ENCODE data around the gene SMAD2.

SMAD2 gene

DNA sequence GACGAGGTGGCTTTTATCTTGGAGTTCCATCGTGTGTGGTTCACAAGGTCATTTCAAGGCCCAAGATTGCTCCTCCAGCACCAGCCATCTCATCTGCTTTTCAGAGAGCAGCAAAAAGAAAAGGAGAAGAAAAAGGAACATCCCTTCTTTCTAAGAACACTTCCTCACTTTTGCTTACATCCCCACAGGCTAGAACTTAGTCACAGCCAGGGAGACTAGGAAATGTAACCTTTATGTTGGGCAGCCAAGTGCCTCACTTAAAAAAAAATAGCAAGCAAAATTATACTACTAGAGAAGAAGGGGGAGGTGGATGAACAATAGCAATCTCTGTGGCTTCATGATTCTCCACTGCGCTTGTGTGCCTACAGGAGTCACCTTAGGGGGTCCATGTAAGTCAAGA, 141.8 kb downstream of the SMAD2 start:
- no peak overlapping the region for H4K8ac ChIP-seq (ENCODE audit: low read depth, low read length)
- H3K9me3 ChIP-seq (replicated peaks in 1 of 2; ENCODE audit: control insufficient read depth in 2 of 2, insufficient read depth in 1 of 2, low read depth in 1 of 2, low read length in 2 of 2), result peaks cover 0 to 2% of the 10 kb centered on the region in 2 donors
- no peak for DNase-seq (ENCODE audit: low spot score)
- H2BK12ac ChIP-seq (ENCODE audit: low read length), result no peak overlapping the region
- H3K36me3 ChIP-seq (replicated peaks in 1 of 2; ENCODE audit: control insufficient read depth in 2 of 2, insufficient read depth in 2 of 2, low read length in 2 of 2), result no peaks in the 10 kb centered on the region
- no peak overlapping the region for H3K4ac ChIP-seq (ENCODE audit: low read length)
- no peak overlapping the region for H3K4me2 ChIP-seq (ENCODE audit: insufficient read depth, low read length, poor library complexity, severe bottlenecking)
- H3K27ac ChIP-seq (replicated peaks; ENCODE audit: low read length), result no peak overlapping the region
- no peak overlapping the region for H2BK5ac ChIP-seq (ENCODE audit: low read length)
- H2BK120ac ChIP-seq (ENCODE audit: low read depth, low read length), result no peak overlapping the region
- H2AK5ac ChIP-seq (ENCODE audit: low read depth, low read length), result no peak overlapping the region
- WGBS, 2 donors (ENCODE audit: extremely low coverage in 2 of 2, insufficient read length in 2 of 2, insufficient replicate concordance in 1 of 2), result no CpG with 5 or more reads among the region's 3 CpGs
- no peak overlapping the region for H2AFZ ChIP-seq (ENCODE audit: low read length)
- H3K79me1 ChIP-seq (ENCODE audit: low read depth, low read length), result no peaks in the 10 kb centered on the region
- no peak overlapping the region for H4K91ac ChIP-seq (ENCODE audit: low read depth, low read length, poor library complexity)
- H2BK15ac ChIP-seq (ENCODE audit: low read length), result no peak overlapping the region
- no peaks in the 10 kb centered on the region for H3K4me1 ChIP-seq (ENCODE audit: control insufficient read depth in 2 of 2, insufficient read depth in 1 of 2, low read depth in 1 of 2, low read length in 2 of 2)
- H3K23ac ChIP-seq (ENCODE audit: low read depth, low read length, poor library complexity), result no peak overlapping the region
- H3K27me3 ChIP-seq (ENCODE audit: control insufficient read depth in 3 of 3, insufficient read depth in 3 of 3, low read depth in 1 of 3, low read length in 3 of 3), result peaks cover 0 to 18% (median 2%) of the 10 kb centered on the region in 3 experiments
- H3K18ac ChIP-seq (ENCODE audit: low read length), result no peak overlapping the region
- no peak overlapping the region for H3K9ac ChIP-seq (ENCODE audit: low read depth, low read length, poor library complexity)
- H3K4me3 ChIP-seq (ENCODE audit: low read length in 2 of 2), result no peak overlapping the region
- no peak overlapping the region for H3K14ac ChIP-seq (ENCODE audit: low read length)

DNA sequence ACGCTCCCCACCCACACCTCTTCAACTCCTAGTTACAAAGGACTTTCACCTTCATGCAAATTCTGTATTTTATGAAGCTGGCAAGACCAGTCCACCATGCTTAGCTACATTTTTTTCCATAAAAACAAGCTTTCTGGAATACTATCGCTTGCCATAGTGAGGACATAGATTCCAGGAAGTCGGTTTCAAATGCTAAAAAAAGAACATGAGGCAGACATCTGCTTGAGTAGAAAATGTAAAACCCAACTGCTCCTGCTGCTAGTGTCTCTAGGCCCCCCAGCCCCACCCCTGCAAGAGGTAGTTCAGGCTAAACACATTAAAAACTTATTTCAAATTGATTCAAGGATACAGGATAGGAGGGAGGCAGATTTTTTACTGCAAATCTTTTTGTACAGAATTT, 148.9 kb downstream of the SMAD2 start:
- peaks cover 0 to 2% of the 10 kb centered on the region in 2 donors for H3K9me3 ChIP-seq (replicated peaks in 1 of 2; ENCODE audit: control insufficient read depth in 2 of 2, insufficient read depth in 1 of 2, low read depth in 1 of 2, low read length in 2 of 2)
- no peak overlapping the region for H3K27ac ChIP-seq (replicated peaks; ENCODE audit: low read length)
- no CpG with 5 or more reads among the region's 3 CpGs for WGBS, 2 donors (ENCODE audit: extremely low coverage in 2 of 2, insufficient read length in 2 of 2, insufficient replicate concordance in 1 of 2)
- H3K4me3 ChIP-seq (ENCODE audit: low read length in 2 of 2), result no peak overlapping the region
- H3K27me3 ChIP-seq (ENCODE audit: control insufficient read depth in 3 of 3, insufficient read depth in 3 of 3, low read depth in 1 of 3, low read length in 3 of 3), result peaks cover 0 to 6% (median 0%) of the 10 kb centered on the region in 3 experiments
- H3K79me1 ChIP-seq (ENCODE audit: low read depth, low read length), result no peaks in the 10 kb centered on the region
- no peak overlapping the region for H2BK120ac ChIP-seq (ENCODE audit: low read depth, low read length)
- H3K14ac ChIP-seq (ENCODE audit: low read length), result no peak overlapping the region
- H3K18ac ChIP-seq (ENCODE audit: low read length), result no peak overlapping the region
- no peak overlapping the region for H4K8ac ChIP-seq (ENCODE audit: low read depth, low read length)
- no peak overlapping the region for H3K9ac ChIP-seq (ENCODE audit: low read depth, low read length, poor library complexity)
- H3K4ac ChIP-seq (ENCODE audit: low read length), result no peak overlapping the region
- H2AFZ ChIP-seq (ENCODE audit: low read length), result no peak overlapping the region
- H3K4me2 ChIP-seq (ENCODE audit: insufficient read depth, low read length, poor library complexity, severe bottlenecking), result no peak overlapping the region
- H2BK12ac ChIP-seq (ENCODE audit: low read length), result no peak overlapping the region
- H2AK5ac ChIP-seq (ENCODE audit: low read depth, low read length), result no peak overlapping the region
- DNase-seq (ENCODE audit: low spot score), result no peak
- no peak overlapping the region for H2BK15ac ChIP-seq (ENCODE audit: low read length)
- H3K36me3 ChIP-seq (replicated peaks in 1 of 2; ENCODE audit: control insufficient read depth in 2 of 2, insufficient read depth in 2 of 2, low read length in 2 of 2), result no peaks in the 10 kb centered on the region
- no peaks in the 10 kb centered on the region for H3K4me1 ChIP-seq (ENCODE audit: control insufficient read depth in 2 of 2, insufficient read depth in 1 of 2, low read depth in 1 of 2, low read length in 2 of 2)
- H3K23ac ChIP-seq (ENCODE audit: low read depth, low read length, poor library complexity), result no peak overlapping the region
- H4K91ac ChIP-seq (ENCODE audit: low read depth, low read length, poor library complexity), result no peak overlapping the region
- H2BK5ac ChIP-seq (ENCODE audit: low read length), result no peak overlapping the region

DNA sequence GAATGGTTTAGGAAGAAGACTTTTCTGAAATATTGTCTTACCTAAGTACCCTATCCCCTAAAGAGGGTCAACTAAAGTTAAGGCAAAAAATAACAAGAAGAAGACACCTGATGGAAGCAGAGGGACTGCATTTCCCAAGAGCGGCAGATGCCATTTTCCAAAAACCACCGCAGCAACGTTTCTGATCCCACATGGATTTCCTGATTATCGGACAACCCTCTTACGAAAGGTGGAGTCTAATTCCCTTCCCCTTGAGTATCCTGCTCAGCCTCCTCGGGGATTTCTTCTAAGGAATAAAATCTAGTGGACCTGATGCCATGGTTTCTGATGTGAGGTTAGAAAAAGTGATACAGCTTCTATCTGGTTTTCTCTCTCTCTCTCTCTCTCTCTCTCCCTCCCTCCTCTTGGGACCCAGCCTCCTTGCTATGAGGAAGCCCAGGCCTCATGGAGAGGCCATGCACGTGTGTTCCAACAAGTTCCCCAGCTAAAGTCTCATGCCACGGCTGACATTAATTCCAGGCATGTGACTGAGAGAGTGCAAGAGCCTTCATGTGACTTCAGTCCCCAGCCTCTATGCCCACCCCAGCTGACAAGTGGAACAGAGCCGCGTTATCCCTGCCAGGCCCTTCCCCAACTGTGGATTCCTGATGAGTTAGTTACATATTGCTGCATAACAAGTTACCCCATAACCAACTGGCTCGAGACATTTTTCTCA, 150.3 kb downstream of the SMAD2 start:
- Histone ChIP-seq H2BK12ac (ENCODE audit: low read length) (no peak overlapping the region), H4K8ac (ENCODE audit: low read depth, low read length) (no peak overlapping the region), H3K18ac (ENCODE audit: low read length) (no peak overlapping the region), H3K4me1 (ENCODE audit: control insufficient read depth in 2 of 2, insufficient read depth in 1 of 2, low read depth in 1 of 2, low read length in 2 of 2) (no peaks in the 10 kb centered on the region), H3K23ac (ENCODE audit: low read depth, low read length, poor library complexity) (peak overlapping the region; percentile 18), H3K4ac (ENCODE audit: low read length) (no peak overlapping the region), H3K9ac (ENCODE audit: low read depth, low read length, poor library complexity) (no peak overlapping the region), H2AK5ac (ENCODE audit: low read depth, low read length) (no peak overlapping the region), H2BK120ac (ENCODE audit: low read depth, low read length) (no peak overlapping the region), H3K14ac (ENCODE audit: low read length) (no peak overlapping the region), H2BK15ac (ENCODE audit: low read length) (no peak overlapping the region), H4K91ac (ENCODE audit: low read depth, low read length, poor library complexity) (no peak overlapping the region), H3K36me3 (replicated peaks in 1 of 2; ENCODE audit: control insufficient read depth in 2 of 2, insufficient read depth in 2 of 2, low read length in 2 of 2) (no peaks in the 10 kb centered on the region), H3K4me2 (ENCODE audit: insufficient read depth, low read length, poor library complexity, severe bottlenecking) (no peak overlapping the region), H3K27me3 (ENCODE audit: control insufficient read depth in 3 of 3, insufficient read depth in 3 of 3, low read depth in 1 of 3, low read length in 3 of 3) (peaks cover 0 to 6% (median 0%) of the 10 kb centered on the region in 3 experiments), H3K79me1 (ENCODE audit: low read depth, low read length) (no peaks in the 10 kb centered on the region), H2BK5ac (ENCODE audit: low read length) (no peak overlapping the region), H3K4me3 (ENCODE audit: low read length in 2 of 2) (no peak overlapping the region), H3K27ac (replicated peaks; ENCODE audit: low read length) (no peak overlapping the region), H2AFZ (ENCODE audit: low read length) (no peak overlapping the region), H3K9me3 (replicated peaks in 1 of 2; ENCODE audit: control insufficient read depth in 2 of 2, insufficient read depth in 1 of 2, low read depth in 1 of 2, low read length in 2 of 2) (peaks cover 0 to 2% of the 10 kb centered on the region in 2 donors)
- no CpG with 5 or more reads among the region's 11 CpGs for WGBS, 2 donors (ENCODE audit: extremely low coverage in 2 of 2, insufficient read length in 2 of 2, insufficient replicate concordance in 1 of 2)
- DNase-seq (ENCODE audit: low spot score), result no peak

GRCh38 chr18:47779381-47779780, 151.1 kb downstream of the SMAD2 start:
- Histone ChIP-seq H3K14ac (ENCODE audit: low read length) (no peak overlapping the region), H3K79me1 (ENCODE audit: low read depth, low read length) (no peaks in the 10 kb centered on the region), H3K4me2 (ENCODE audit: insufficient read depth, low read length, poor library complexity, severe bottlenecking) (no peak overlapping the region), H2AFZ (ENCODE audit: low read length) (no peak overlapping the region), H3K18ac (ENCODE audit: low read length) (no peak overlapping the region), H3K4ac (ENCODE audit: low read length) (no peak overlapping the region), H3K9me3 (replicated peaks in 1 of 2; ENCODE audit: control insufficient read depth in 2 of 2, insufficient read depth in 1 of 2, low read depth in 1 of 2, low read length in 2 of 2) (no peaks in the 10 kb centered on the region), H3K36me3 (replicated peaks in 1 of 2; ENCODE audit: control insufficient read depth in 2 of 2, insufficient read depth in 2 of 2, low read length in 2 of 2) (no peaks in the 10 kb centered on the region), H3K27me3 (ENCODE audit: control insufficient read depth in 3 of 3, insufficient read depth in 3 of 3, low read depth in 1 of 3, low read length in 3 of 3) (peaks cover 0 to 6% (median 0%) of the 10 kb centered on the region in 3 experiments), H3K4me1 (ENCODE audit: control insufficient read depth in 2 of 2, insufficient read depth in 1 of 2, low read depth in 1 of 2, low read length in 2 of 2) (no peaks in the 10 kb centered on the region), H3K27ac (replicated peaks; ENCODE audit: low read length) (no peak overlapping the region), H3K9ac (ENCODE audit: low read depth, low read length, poor library complexity) (no peak overlapping the region), H3K4me3 (ENCODE audit: low read length in 2 of 2) (no peak overlapping the region), H3K23ac (ENCODE audit: low read depth, low read length, poor library complexity) (no peak overlapping the region), H2BK120ac (ENCODE audit: low read depth, low read length) (no peak overlapping the region), H4K91ac (ENCODE audit: low read depth, low read length, poor library complexity) (no peak overlapping the region), H4K8ac (ENCODE audit: low read depth, low read length) (no peak overlapping the region), H2BK15ac (ENCODE audit: low read length) (no peak overlapping the region), H2BK12ac (ENCODE audit: low read length) (no peak overlapping the region), H2AK5ac (ENCODE audit: low read depth, low read length) (no peak overlapping the region), H2BK5ac (ENCODE audit: low read length) (no peak overlapping the region)
- DNase-seq (ENCODE audit: low spot score), result no peak
- 100% methylated on average over 2 of the region's 3 CpGs; no CpG with 5 or more reads in 1 of the 2 donors for WGBS, 2 donors (ENCODE audit: extremely low coverage in 2 of 2, insufficient read length in 2 of 2, insufficient replicate concordance in 1 of 2)
